Transverse colon (tissue), 4 donors: ENCODE data around the gene VAV2.

Experiments
- CTCF ChIP-seq, 5 experiments: fragments of 200-600 bp in 3 of 5; fragments of 450-650 bp in 2 of 5; sonication (generic) in 3 of 5; IDR thresholded peaks; 1 replicate in 2 of 5; 2 replicates in 3 of 5; pipeline ENCODE4 v1.5.1; 2016 to 2017; ENCODE audit warnings: antibody characterized with exemption in 5 of 5, inconsistent platforms in 3 of 5, mild to moderate bottlenecking in 2 of 5, moderate library complexity in 1 of 5
- EP300 ChIP-seq: sonication (generic); formaldehyde crosslinking; IDR thresholded peaks from one replicate; pipeline ENCODE4 v1.6.1; 2017; ENCODE audit warnings: antibody characterized with exemption, low read depth
- POLR2A ChIP-seq: fragments of 450-650 bp; IDR thresholded peaks from one replicate; pipeline ENCODE4 v1.6.1; 2016; ENCODE audit warnings: antibody characterized with exemption, mild to moderate bottlenecking, moderate library complexity
- POLR2AphosphoS5 ChIP-seq, 3 donors: sonication (generic); formaldehyde crosslinking; IDR thresholded peaks; one replicate each; pipeline ENCODE4 v1.6.1; 2016; ENCODE audit warnings: antibody characterized with exemption in 3 of 3

GRCh38 chr9:133825555-133826218, 166.4 kb downstream of the VAV2 start:
- TF ChIP-seq CTCF (IDR thresholded peaks at IDR 0.05) (no peak), EP300 (no peak), POLR2A (no peak), POLR2AphosphoS5 (IDR thresholded peaks at IDR 0.05) (no peak)
